SK-N-SH (cell line): ENCODE measurements around the gene DENND5A.

Experiments
- EP300 ChIP-seq, 2 experiments: IDR thresholded peaks; 2 replicates each; pipeline versions ENCODE4 v1.4.0 to v1.6.1; 2012; ENCODE audit warnings: borderline replicate concordance in 1 of 2, low read depth in 1 of 2, low read length in 1 of 2
- SIN3A ChIP-seq: IDR thresholded peaks from 2 replicates; pipeline ENCODE4 v1.6.1; 2012; ENCODE audit warnings: low read depth, mild to moderate bottlenecking, low read length, moderate library complexity, borderline replicate concordance
- TAF1 ChIP-seq: IDR thresholded peaks from 2 replicates; pipeline ENCODE4 v1.6.1; 2012; ENCODE audit warnings: low read depth, mild to moderate bottlenecking, low read length, moderate library complexity, borderline replicate concordance
- TF ChIP-seq, protein P1 (sequence below): fragments of 200-600 bp; sonication (generic); IDR thresholded peaks from 2 replicates; pipeline ENCODE4 v1.6.1; 2017; ENCODE audit warnings: antibody characterized with exemption, mild to moderate bottlenecking, moderate library complexity
- TF ChIP-seq, protein P2 (sequence below): IDR thresholded peaks from 2 replicates; pipeline ENCODE4 v1.6.1; 2012; ENCODE audit warnings: mild to moderate bottlenecking, low read depth, low read length, moderate library complexity

DNA sequence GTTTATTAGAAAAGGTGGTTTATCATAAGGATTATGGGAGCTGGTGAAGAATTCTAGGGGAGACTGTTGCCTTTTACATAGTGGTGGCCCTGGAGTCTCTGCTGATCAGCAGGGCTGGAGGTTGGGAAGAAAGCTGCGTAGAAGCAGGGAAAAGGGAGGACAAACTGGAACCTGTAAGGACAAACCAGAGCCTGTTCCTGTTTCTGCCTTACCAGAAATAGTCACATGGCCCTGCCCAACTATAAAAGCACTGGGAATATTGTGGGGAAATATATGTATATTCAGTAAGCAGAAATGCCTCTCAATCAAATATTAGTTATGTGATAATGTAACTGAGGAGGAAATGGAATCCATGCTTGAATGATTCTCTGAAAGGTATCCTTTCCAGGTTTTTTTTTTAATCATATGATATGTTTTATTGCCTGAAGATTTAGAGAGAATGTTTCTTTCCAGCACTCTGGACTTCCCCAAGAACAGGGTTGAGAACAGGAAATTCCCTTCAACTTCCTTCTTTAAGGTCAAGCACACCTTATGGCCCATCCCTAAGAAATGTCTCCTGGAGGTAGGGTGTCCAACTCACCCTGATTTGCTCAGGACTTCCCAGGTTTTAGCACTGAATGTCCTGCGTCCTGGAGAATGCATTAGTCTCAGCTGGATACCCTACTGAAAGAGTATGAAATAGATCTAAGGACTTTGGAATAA lies 139.8 kb downstream of the DENND5A start:
- TF ChIP-seq, protein P1, sequence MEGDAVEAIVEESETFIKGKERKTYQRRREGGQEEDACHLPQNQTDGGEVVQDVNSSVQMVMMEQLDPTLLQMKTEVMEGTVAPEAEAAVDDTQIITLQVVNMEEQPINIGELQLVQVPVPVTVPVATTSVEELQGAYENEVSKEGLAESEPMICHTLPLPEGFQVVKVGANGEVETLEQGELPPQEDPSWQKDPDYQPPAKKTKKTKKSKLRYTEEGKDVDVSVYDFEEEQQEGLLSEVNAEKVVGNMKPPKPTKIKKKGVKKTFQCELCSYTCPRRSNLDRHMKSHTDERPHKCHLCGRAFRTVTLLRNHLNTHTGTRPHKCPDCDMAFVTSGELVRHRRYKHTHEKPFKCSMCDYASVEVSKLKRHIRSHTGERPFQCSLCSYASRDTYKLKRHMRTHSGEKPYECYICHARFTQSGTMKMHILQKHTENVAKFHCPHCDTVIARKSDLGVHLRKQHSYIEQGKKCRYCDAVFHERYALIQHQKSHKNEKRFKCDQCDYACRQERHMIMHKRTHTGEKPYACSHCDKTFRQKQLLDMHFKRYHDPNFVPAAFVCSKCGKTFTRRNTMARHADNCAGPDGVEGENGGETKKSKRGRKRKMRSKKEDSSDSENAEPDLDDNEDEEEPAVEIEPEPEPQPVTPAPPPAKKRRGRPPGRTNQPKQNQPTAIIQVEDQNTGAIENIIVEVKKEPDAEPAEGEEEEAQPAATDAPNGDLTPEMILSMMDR, result no peak
- TF ChIP-seq SIN3A (no peak), TAF1 (no peak), EP300 (IDR thresholded peaks at IDR 0.05; ENCODE audit: borderline replicate concordance in 1 of 2, low read depth in 1 of 2, low read length in 1 of 2) (no peak)
- TF ChIP-seq, protein P2, sequence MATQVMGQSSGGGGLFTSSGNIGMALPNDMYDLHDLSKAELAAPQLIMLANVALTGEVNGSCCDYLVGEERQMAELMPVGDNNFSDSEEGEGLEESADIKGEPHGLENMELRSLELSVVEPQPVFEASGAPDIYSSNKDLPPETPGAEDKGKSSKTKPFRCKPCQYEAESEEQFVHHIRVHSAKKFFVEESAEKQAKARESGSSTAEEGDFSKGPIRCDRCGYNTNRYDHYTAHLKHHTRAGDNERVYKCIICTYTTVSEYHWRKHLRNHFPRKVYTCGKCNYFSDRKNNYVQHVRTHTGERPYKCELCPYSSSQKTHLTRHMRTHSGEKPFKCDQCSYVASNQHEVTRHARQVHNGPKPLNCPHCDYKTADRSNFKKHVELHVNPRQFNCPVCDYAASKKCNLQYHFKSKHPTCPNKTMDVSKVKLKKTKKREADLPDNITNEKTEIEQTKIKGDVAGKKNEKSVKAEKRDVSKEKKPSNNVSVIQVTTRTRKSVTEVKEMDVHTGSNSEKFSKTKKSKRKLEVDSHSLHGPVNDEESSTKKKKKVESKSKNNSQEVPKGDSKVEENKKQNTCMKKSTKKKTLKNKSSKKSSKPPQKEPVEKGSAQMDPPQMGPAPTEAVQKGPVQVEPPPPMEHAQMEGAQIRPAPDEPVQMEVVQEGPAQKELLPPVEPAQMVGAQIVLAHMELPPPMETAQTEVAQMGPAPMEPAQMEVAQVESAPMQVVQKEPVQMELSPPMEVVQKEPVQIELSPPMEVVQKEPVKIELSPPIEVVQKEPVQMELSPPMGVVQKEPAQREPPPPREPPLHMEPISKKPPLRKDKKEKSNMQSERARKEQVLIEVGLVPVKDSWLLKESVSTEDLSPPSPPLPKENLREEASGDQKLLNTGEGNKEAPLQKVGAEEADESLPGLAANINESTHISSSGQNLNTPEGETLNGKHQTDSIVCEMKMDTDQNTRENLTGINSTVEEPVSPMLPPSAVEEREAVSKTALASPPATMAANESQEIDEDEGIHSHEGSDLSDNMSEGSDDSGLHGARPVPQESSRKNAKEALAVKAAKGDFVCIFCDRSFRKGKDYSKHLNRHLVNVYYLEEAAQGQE, result no peak
